ENCODE results near the gene BTNL3.

Gene BTNL3

DNA sequence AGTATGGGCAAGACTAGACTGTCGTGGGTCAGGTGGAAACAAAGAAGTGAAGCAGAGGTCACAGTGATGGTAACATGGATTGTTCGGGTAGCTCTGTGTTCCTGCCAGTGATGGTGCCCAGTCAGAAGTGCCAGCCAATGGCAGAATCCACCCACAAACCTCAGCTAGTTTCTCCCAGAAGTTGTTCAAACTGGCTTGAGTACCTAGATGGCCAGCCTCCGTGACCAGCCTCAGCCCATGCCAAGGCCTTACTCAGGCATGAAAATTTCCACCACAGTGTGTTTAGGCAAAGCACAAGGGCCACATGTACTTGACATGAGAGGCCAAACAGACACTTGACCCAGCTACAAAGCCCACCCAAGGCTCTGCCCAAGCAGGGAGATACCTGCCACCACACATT is 32.0 kb downstream of the BTNL3 start:
- TF ChIP-seq, protein P1, sequence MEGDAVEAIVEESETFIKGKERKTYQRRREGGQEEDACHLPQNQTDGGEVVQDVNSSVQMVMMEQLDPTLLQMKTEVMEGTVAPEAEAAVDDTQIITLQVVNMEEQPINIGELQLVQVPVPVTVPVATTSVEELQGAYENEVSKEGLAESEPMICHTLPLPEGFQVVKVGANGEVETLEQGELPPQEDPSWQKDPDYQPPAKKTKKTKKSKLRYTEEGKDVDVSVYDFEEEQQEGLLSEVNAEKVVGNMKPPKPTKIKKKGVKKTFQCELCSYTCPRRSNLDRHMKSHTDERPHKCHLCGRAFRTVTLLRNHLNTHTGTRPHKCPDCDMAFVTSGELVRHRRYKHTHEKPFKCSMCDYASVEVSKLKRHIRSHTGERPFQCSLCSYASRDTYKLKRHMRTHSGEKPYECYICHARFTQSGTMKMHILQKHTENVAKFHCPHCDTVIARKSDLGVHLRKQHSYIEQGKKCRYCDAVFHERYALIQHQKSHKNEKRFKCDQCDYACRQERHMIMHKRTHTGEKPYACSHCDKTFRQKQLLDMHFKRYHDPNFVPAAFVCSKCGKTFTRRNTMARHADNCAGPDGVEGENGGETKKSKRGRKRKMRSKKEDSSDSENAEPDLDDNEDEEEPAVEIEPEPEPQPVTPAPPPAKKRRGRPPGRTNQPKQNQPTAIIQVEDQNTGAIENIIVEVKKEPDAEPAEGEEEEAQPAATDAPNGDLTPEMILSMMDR (IDR thresholded peaks at IDR 0.05; ENCODE audit: insufficient read depth, low read depth, low read length, missing control alignments): no peak
- no peak overlapping the region for H3K4me3 ChIP-seq (ENCODE audit: low read depth, low read length)

DNA sequence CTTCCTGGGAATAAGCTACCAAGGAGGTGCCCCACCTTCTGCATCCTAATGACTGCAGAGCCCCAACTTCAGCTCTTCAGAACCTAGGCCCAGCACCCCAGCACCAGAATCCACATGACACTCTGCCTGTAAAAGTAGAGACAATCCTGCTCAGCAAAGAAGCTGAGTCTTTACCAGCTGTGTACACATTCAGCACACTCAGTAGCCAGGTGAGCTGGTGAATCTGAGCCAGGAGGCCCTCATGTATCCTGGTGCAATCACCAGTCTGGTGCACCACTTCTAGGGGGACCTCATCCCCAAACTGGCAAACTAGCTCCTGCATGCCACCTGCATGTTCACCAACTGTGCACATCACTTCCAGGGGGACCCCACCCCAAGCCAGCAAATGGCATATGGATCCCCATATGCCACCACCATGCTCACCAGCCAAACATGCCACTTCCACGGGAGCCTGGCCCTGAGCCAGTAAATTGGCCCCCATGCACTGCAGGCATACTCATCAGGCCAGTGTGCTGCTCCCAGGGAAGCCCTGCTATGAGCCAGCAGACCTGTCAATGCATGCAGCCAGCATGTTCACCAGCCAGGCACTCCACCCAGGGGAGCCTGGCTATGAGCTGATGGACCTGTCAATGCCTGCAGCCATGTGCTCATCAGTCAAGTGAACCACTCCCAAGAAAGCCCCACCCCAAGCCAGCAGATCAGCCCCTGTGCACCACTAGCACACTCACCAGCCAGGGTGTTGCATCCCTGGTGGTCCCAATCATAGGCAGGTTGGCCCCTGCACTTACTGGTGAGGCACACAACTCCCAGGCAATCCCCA is 35.8 kb downstream of the BTNL3 start:
- H3K4me3 ChIP-seq (ENCODE audit: low read depth, low read length): no peak overlapping the region
- TF ChIP-seq, protein P1 (IDR thresholded peaks at IDR 0.05; ENCODE audit: insufficient read depth, low read depth, low read length, missing control alignments): no peak
- DNase-seq (ENCODE audit: low read depth): no peak

More for the DNA sequence above, 32.0 kb downstream of the BTNL3 start:
- no peak for DNase-seq (ENCODE audit: low read depth)

DNA sequence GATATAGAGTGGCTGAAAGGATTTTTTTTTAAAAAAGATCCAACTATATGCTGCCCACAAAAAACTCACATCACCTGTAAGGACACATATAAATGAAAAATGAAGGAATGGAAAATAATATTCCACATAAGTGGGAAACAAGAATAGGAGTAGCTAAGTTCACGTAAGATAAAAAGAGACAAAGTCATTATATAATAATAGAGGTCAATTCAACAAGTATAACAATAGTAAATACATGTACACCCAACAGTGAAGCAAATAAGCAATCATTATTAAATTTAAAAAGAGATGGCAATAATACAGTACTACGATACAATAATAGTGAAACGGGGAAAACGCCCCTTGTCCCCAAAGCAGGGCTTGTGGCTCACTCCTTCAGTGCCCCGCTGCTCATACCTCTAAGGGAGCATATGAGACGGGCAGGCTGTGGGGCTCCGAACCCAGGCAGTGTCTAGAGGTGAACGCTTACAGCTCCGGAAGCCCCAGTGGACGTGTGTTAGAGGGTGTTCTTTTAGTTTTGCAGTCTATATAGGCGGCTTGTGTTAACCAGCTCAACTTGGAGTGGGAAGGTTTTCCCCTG is 38.9 kb downstream of the BTNL3 start:
- H3K4me3 ChIP-seq (ENCODE audit: low read depth, low read length): no peak overlapping the region
- TF ChIP-seq, protein P1 (IDR thresholded peaks at IDR 0.05; ENCODE audit: insufficient read depth, low read depth, low read length, missing control alignments): no peak
- no peak for DNase-seq (ENCODE audit: low read depth)

DNA sequence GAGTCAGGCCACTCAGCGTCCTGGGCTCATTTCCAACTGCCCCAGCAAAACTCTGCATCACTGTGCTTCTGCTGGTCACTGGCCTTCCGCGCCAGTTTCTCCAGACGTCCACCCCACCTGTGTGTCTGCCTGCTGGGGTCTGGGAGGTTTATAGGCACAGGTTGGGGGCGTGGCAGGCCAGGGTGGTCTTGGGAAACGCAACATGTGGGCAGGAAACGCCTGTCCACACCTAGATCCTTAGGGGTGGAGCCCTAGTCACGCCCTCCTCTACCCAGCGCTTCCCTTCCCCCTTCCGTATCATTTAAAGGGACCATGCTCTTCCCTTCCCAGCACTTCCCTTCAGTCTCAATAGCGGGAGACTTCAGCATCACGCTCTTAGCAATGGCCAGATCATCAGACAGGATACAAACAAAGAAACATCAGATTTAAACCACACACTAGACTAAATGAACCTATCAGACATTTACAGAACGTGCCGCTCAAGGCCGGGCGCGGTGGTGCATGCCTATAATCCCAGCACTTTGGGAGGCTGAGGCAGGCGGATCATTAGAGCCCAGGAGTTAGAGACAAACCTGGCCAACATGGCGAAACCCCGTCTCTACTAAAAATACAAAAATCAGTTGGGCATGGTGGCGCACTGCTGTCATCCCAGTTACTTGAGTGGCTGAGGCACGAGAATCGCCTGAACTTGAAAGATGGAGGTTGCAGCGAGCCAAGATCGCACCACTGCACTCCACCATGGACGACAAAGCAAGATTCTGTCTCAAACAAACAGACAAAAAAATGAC is 39.6 kb downstream of the BTNL3 start:
- TF ChIP-seq, protein P1 (IDR thresholded peaks at IDR 0.05; ENCODE audit: insufficient read depth, low read depth, low read length, missing control alignments): no peak
- no peak for DNase-seq (ENCODE audit: low read depth)
- H3K4me3 ChIP-seq (ENCODE audit: low read depth, low read length): no peak overlapping the region

DNA sequence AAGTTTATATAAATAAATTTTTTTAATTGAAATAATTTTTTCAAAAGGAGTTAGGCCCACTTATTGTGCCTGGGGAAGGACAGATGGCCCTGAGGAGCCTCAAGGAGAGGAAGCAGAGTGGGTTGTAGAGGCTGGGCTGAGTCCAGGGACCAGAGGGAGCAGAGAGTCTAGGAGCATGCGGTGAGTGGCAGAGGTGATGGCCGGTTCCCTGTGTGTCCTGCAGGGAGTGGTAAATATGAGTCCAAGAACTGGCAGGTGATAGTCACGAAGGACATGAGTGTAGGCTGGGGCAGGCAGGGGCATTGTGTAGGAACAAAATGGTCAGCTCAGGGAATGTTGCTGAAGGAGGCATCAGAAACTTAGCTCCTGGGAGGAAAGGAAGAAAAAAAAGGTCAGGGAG is 43.1 kb downstream of the BTNL3 start:
- no peak overlapping the region for H3K4me3 ChIP-seq (ENCODE audit: low read depth, low read length)
- DNase-seq (ENCODE audit: low read depth): no peak
- TF ChIP-seq, protein P1 (IDR thresholded peaks at IDR 0.05; ENCODE audit: insufficient read depth, low read depth, low read length, missing control alignments): no peak

DNA sequence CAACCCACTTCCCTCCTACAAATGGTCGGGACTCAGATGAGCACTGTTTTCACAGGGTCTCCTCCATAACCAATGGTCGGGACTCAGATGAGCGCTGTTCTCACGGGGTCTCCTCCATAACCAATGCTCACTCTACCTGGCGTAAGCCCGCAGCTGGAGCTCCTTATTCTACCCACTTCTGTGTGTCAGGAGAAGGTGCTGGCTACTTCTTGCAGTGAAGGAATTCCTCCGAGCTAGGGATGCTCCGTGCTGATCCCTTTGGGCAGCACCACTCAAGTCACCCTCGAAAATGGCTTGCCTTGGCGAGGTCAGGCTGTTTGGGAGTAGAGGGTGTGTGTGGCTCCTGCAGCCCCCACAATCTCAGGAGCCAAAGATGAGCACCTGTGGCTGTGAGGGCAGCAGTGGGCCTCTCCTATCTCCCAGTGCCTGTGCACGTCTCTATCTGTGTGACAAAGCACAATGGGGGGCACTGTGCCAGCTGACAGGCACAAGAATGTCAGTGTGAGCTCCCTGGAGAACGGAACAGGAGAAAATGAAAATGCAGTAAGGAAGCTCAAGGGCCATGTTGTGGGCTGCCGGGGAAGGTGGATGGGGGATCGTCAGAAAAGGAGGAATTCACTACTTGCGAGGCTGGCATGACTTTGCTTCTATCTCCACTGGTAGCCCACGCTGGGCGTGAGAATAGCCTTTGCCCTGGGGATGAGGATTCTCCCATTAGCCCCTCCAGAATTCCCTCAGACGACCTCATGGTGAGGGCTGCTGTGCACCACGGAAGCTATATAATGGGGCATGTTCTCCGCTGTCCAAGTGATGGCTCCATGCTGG is 47.6 kb downstream of the BTNL3 start:
- no peak overlapping the region for H3K4me3 ChIP-seq (ENCODE audit: low read depth, low read length)
- TF ChIP-seq, protein P1 (IDR thresholded peaks at IDR 0.05; ENCODE audit: insufficient read depth, low read depth, low read length, missing control alignments): no peak
- no peak for DNase-seq (ENCODE audit: low read depth)

All from GM12865 (cell line).